Measurements from ENCODE around the gene TMEM220.

TMEM220 gene

DNA sequence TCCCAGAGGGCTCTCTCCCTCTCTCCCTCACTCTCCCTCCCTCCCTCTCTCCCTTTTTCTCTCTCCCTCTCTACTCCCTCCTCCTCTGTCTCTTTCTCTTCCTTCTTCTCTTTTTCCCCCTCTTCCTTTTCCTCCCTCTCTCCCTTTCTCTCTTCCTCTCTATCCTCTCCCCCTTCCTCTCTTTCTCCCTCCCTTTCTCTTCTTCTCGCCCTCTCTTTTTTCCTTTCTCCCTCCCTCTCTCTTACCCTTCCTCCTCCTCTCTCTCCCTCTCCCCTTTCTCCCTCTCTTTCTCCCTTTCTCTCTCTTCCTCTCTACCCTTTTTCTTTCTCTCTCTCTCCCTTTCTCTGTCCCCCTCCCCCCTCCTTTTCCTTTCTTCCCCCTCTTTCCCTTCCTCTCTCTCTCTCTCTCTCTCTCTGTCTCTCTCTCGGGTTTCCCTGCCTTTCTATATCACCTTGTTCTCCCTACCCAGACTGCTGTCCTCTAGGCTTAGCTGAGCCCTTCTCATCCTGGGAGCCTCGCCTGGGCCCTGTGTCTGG is 25.8 kb upstream of the TMEM220 start:
- H3K27ac ChIP-seq = no peak overlapping the region
- no peak for TF ChIP-seq ZFX (IDR thresholded peaks at IDR 0.05; ENCODE audit: borderline replicate concordance)
- TF ChIP-seq CTCF (IDR thresholded peaks at IDR 0.05) = no peak

DNA sequence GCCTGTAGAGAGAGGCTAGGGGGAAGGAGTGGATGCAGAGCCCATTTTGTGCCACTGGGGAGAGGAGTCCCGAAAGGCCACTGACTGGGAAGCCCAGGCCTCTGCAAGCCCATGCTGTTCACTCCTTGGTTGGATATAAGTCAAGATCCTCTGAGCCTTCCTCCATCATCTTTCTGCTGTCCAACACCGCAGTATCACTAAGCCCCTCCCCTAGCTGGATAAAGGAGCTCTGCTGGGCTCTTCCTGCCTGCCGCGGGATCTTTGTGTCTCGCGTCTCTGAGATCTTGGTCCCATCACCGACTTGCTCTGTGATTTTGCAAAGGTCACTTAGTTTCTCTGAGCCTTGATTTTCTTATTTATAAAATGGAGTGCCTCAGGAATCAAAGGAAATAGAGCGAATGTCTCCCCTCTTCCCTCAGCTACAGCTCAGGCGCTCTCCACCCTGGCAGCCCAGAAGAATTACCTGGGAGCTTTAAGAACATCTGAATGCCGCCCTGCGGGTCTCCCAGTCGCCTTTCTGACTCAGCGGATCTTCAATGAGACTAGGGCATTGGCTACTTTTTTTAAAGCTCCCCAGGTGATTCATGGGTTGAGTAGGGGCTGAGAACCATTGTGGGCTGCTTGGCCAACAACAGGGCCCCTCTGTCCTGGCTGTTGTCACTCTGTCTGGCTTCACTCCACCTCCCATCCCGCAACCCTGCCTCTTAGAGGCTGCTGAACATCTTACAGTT is 25.2 kb upstream of the TMEM220 start:
- TF ChIP-seq ZFX (IDR thresholded peaks at IDR 0.05; ENCODE audit: borderline replicate concordance) (no peak), CTCF (IDR thresholded peaks at IDR 0.05) (no peak)
- H3K27ac ChIP-seq = no peak overlapping the region

DNA sequence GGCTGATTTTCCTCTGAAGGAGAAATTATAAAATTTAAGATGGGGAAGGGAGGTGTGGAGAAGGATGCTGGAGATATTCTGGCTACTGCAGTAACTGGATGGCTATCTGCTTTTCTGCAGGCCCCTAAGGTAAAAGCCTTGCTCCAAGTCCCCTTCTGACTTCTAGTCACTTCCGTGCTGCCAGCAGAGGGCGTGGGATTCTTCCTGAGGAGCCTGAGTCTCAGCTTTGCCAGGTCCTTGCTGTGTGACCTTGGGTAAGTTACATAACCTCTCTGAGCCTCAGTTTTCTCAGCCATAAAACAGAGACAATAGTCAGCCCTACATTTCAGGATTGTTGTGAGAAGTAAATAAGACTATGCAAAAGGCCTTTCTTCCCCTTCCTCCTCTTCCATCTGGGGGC is 24.3 kb upstream of the TMEM220 start:
- TF ChIP-seq CTCF (IDR thresholded peaks at IDR 0.05) = peak; percentile 54
- no peak for TF ChIP-seq ZFX (IDR thresholded peaks at IDR 0.05; ENCODE audit: borderline replicate concordance)
- H3K27ac ChIP-seq = no peak overlapping the region

GRCh38 chr17:10752696-10753095 is 22.9 kb upstream of the TMEM220 start:
- no peak overlapping the region for H3K27ac ChIP-seq
- TF ChIP-seq ZFX (IDR thresholded peaks at IDR 0.05; ENCODE audit: borderline replicate concordance) (no peak), CTCF (IDR thresholded peaks at IDR 0.05) (no peak)

DNA sequence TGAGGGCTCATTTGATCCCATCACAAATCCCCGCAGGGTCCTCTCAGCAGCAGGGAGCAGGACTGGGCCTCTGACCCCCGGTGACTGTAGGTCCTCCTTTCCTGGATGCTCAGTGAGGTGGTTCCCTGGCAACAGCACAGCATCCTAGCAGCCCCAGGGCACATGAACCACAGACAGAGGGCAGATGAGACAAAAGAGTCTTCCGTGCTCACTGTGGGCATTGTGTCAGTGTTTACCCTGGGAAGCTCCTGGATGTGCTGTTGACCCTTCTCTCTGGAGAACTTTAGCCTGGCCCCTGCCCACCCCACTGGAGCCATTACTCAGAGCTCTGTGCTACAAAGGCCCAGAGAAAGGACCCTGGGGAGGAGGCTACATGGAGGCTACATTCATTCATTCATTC is 21.7 kb upstream of the TMEM220 start:
- TF ChIP-seq CTCF (IDR thresholded peaks at IDR 0.05) (no peak), ZFX (IDR thresholded peaks at IDR 0.05; ENCODE audit: borderline replicate concordance) (no peak)
- H3K27ac ChIP-seq = no peak overlapping the region

GRCh38 chr17:10750210-10750609 is 20.4 kb upstream of the TMEM220 start:
- TF ChIP-seq ZFX (IDR thresholded peaks at IDR 0.05; ENCODE audit: borderline replicate concordance) = no peak
- TF ChIP-seq CTCF (IDR thresholded peaks at IDR 0.05) = no peak
- no peak overlapping the region for H3K27ac ChIP-seq

DNA sequence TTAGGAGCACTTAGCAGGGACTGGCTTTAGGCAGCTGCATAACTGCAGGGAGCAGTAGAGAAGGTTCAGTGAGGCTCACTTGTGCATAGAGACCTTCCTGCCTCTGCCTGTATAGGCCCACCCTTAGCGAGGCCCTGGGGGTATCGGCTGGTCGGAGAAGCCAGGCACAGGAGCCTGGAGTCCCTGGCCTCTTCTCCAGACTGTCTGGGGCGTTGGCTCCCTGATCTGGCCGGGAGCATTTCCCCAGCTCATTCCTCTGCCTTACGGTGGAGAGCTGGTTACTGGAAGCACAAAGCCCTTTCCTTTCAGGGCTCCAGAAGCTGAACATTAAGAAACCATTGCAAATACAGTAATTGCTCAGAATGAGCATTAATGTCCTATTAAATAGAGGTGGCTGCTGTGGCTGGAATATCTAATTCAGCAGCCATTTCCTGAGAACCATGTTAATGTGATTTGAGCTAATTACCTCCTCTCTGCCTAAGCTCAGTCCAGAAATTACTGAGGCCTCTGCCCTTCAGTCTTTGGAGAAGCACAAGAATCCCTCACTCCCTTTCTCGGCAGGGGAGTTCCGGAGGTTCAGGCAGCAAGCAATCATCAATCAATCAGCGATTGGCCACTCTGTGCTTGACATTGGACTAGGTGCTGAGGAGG is 18.8 kb upstream of the TMEM220 start:
- no peak overlapping the region for H3K27ac ChIP-seq

More for the DNA sequence above, 18.8 kb upstream of the TMEM220 start:
- TF ChIP-seq ZFX (IDR thresholded peaks at IDR 0.05; ENCODE audit: borderline replicate concordance) (no peak), CTCF (IDR thresholded peaks at IDR 0.05) (no peak)
